RWPE2 (cell line): ENCODE measurements around the gene TNNC2.

Source experiments
- ATAC-seq: fragments of 200-7000 bp; cut with Tn5 transposase; 3 replicates; pipeline ENCODE4 v1.9.1; 2021; ENCODE audit warnings: low read depth
- DNase-seq: peaks from one replicate; pipeline ENCODE4 v3.0.0-alpha.2; 2020; ENCODE audit warnings: low spot score
- H3K27ac ChIP-seq: fragments of 450-650 bp; 2 replicates; pipeline ENCODE4 v1.5.1; 2017; ENCODE audit warnings: mild to moderate bottlenecking; ENCODE audit not compliant: poor library complexity, severe bottlenecking
- H3K27me3 ChIP-seq: fragments of 250-450 bp; sonication (Bioruptor Pico); 2 replicates; pipeline ENCODE4 v1.5.1; 2021; ENCODE audit warnings: mild to moderate bottlenecking, moderate library complexity; ENCODE audit not compliant: insufficient read depth, poor library complexity, severe bottlenecking
- H3K36me3 ChIP-seq: fragments of 250-450 bp; sonication (Bioruptor Pico); 2 replicates; pipeline ENCODE4 v1.5.1; 2020; ENCODE audit warnings: low read depth, mild to moderate bottlenecking, moderate library complexity
- H3K4me1 ChIP-seq: fragments of 250-450 bp; sonication (Bioruptor Pico); 2 replicates; pipeline ENCODE4 v1.5.1; 2021; ENCODE audit warnings: mild to moderate bottlenecking, moderate library complexity; ENCODE audit not compliant: insufficient read depth, poor library complexity, severe bottlenecking
- H3K4me3 ChIP-seq: fragments of 250-450 bp; sonication (Bioruptor Pico); 2 replicates; pipeline ENCODE4 v1.5.1; 2021; ENCODE audit warnings: mild to moderate bottlenecking, moderate library complexity; ENCODE audit not compliant: severe bottlenecking
- H3K9me3 ChIP-seq: fragments of 250-450 bp; sonication (Bioruptor Pico); 2 replicates; pipeline ENCODE4 v1.5.1; 2021; ENCODE audit warnings: mild to moderate bottlenecking, moderate library complexity; ENCODE audit not compliant: severe bottlenecking
- CTCF ChIP-seq: fragments of 450-650 bp; IDR thresholded peaks from one replicate; pipeline ENCODE4 v1.5.1; 2017; ENCODE audit warnings: mild to moderate bottlenecking, moderate library complexity; ENCODE audit not compliant: poor library complexity, severe bottlenecking

Gene TNNC2

GRCh38 chr20:45867819-45868176 is 40.7 kb upstream of the TNNC2 start:
- Histone ChIP-seq H3K27me3 (no peaks in the 10 kb centered on the region), H3K9me3 (no peaks in the 10 kb centered on the region), H3K4me1 (peaks cover 11% of the 10 kb centered on the region), H3K36me3 (no peaks in the 10 kb centered on the region), H3K27ac (peak overlapping the region; percentile 68), H3K4me3 (no peak overlapping the region)
- ATAC-seq (peak; percentile 95), DNase-seq (no peak)
- TF ChIP-seq CTCF = no peak

- Histone ChIP-seq H3K4me3 (no peak overlapping the region), H3K4me1 (peaks cover 11% of the 10 kb centered on the region), H3K9me3 (no peaks in the 10 kb centered on the region), H3K27me3 (no peaks in the 10 kb centered on the region), H3K36me3 (no peaks in the 10 kb centered on the region), H3K27ac (peak overlapping the region; percentile 68)
- ATAC-seq (peak; percentile 8; the same call in 1 of the 3 replicates), DNase-seq (no peak)
- TF ChIP-seq CTCF = no peak
Measured at GRCh38 chr20:45867136-45867818, 40.2 kb upstream of the TNNC2 start.

- DNase-seq = no peak
- no peak for TF ChIP-seq CTCF
- Histone ChIP-seq H3K4me3 (no peak overlapping the region), H3K27ac (peak overlapping the region; percentile 68), H3K36me3 (no peaks in the 10 kb centered on the region), H3K4me1 (peaks cover 11% of the 10 kb centered on the region), H3K9me3 (no peaks in the 10 kb centered on the region), H3K27me3 (no peaks in the 10 kb centered on the region)
- no peak for ATAC-seq
Measured at GRCh38 chr20:45866454-45866853, 39.3 kb upstream of the TNNC2 start.

- H3K4me3 ChIP-seq = no peak overlapping the region
- H3K9me3 ChIP-seq = no peaks in the 10 kb centered on the region
- DNase-seq = no peak
- TF ChIP-seq CTCF = no peak
- no peak overlapping the region for H3K27ac ChIP-seq
- ATAC-seq = no peak
- peaks cover 14% of the 10 kb centered on the region for H3K4me1 ChIP-seq
- H3K27me3 ChIP-seq = no peaks in the 10 kb centered on the region
- no peaks in the 10 kb centered on the region for H3K36me3 ChIP-seq
Measured at GRCh38 chr20:45863543-45864470, 36.7 kb upstream of the TNNC2 start.
